GM18951 (cell line): ENCODE data around the gene WDFY2.

Experiments
- POLR2A ChIP-seq: IDR thresholded peaks from 4 replicates; pipeline ENCODE4 v1.6.1; 2011; ENCODE audit warnings: mild to moderate bottlenecking; ENCODE audit not compliant: insufficient read length, insufficient read depth; ENCODE audit errors: extremely low read depth
- in situ Hi-C: fragments of 300-500 bp; cut with MboI; formaldehyde crosslinking; loops from one replicate; pipeline ENCODE4 v1.12.0; 2022; ENCODE audit warnings: low sequenced_read_pairs, mixed read lengths, inconsistent platforms; ENCODE audit not compliant: unreplicated experiment

WDFY2 gene

GRCh38 chr13:51663973-51664957 is 80.0 kb downstream of the WDFY2 start:
- TF ChIP-seq POLR2A: no peak
- in situ Hi-C loops: no loop called here

DNA sequence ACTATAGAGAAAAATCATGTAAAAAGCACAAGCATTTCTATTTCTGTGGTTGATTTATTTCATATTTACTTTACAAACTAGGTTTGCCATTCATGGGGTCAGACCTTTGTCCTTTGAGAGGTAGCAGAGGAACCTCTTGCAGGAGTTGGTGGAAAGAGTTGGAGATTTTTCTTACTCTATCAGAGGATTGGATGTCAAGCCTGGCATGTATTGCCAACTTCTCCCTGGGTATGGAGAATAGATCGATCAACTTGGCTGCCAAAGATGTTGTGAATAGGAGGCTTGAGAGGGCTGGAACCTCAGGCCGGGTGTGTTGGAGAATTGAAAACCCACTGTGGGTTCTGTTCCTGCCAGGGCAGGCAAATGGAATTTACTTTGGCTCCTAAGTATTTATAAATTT is 81.2 kb downstream of the WDFY2 start:
- in situ Hi-C loops: no loop called here

GRCh38 chr13:51666374-51666773 is 82.1 kb downstream of the WDFY2 start:
- no peak for TF ChIP-seq POLR2A
- in situ Hi-C loops: no loop called here

More for the DNA sequence above, 81.2 kb downstream of the WDFY2 start:
- TF ChIP-seq POLR2A: no peak

DNA sequence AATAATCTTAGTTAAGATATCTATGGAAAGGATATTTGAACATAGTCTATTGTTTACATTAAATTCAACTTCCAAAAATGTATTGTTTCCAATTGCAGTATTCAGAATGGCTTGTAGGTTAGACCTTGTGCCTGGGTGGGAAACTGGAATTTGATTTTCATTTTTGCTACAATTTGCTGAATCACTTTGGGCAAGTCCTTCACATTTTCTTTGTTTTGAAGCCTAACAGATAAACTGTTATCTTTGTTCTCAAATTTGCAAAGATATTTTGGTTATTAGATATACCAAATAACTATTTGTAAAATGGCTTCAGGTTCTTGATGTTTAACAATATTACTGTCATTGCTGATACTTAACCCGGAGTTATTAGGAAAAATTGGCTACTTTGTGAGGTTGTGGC is 82.6 kb downstream of the WDFY2 start:
- TF ChIP-seq POLR2A: no peak
- in situ Hi-C loops: no loop called here

DNA sequence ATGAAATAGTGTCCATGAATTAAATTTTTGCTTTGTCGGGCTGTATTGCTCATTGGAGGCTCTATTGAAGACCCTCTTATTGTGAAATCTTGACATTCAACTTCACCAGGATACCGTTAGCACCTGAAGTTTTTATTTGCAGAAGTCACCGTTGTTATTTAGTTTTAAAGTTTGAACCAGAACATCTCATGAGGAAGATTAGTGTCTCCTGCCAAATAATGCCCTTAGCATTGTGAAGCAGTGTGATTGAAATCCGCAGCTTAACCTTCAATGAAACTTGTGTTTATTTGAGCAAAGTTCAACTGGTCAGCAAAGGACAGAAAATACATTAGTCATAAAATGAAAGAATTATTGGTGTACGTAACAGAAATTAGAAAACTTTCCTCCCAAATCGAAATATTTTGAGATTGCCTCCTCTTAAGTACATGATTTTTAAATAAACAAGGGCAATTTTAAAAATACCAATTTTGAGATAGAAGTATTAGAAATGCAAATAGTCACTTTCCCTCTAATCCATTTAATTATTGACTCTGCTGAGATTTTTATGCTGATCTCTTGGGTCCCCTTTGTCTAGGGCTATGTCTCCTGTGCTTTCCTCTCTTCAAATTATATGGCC is 84.4 kb downstream of the WDFY2 start:
- in situ Hi-C loops: no loop called here
- no peak for TF ChIP-seq POLR2A

GRCh38 chr13:51673165-51673564 is 88.9 kb downstream of the WDFY2 start:
- in situ Hi-C loops: no loop called here
- no peak for TF ChIP-seq POLR2A

DNA sequence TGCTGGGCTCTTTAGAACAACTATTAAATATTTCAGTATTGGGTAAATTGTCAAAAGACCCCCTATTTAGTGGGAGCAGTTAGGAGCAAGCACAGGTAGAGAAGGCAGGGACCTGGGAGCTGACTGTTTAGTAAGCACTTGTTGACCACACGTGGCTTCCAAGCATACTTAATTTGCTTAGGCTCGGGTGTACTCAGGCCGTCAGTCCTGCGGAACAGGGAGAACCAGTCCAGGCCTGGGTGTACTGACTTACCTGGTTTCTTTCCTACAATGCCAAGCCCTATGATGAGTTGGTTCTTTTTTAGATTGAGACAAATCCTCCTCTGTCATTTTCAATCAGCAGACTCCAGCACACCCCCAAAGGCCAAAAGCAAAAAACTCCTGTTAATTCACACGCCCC is 90.0 kb downstream of the WDFY2 start:
- TF ChIP-seq POLR2A: no peak
- in situ Hi-C loops: no loop called here

GRCh38 chr13:51675385-51675784 is 91.1 kb downstream of the WDFY2 start:
- in situ Hi-C loops: no loop called here
- no peak for TF ChIP-seq POLR2A

DNA sequence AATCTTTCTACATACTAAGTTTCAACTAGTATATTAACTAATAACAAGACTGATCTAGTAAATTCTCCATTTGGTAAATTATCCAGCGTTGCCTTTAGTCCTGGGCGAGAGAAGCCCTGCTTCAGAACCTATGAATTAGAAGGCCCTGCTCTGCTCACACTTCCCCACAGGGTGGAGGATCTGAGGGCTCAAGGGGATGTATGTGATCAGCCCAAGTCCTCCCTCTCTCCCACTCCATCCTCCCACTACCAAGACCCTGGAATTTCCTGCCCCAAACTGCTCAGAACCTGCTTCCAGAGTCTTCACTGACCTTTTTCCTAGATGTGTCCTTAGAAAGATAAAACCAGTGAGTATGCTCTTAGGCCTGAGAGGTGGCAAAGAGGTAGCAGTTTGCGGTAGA is 91.6 kb downstream of the WDFY2 start:
- no peak for TF ChIP-seq POLR2A
- in situ Hi-C loops: no loop called here

GRCh38 chr13:51676739-51677138 is 92.5 kb downstream of the WDFY2 start:
- no peak for TF ChIP-seq POLR2A
- in situ Hi-C loops: no loop called here

DNA sequence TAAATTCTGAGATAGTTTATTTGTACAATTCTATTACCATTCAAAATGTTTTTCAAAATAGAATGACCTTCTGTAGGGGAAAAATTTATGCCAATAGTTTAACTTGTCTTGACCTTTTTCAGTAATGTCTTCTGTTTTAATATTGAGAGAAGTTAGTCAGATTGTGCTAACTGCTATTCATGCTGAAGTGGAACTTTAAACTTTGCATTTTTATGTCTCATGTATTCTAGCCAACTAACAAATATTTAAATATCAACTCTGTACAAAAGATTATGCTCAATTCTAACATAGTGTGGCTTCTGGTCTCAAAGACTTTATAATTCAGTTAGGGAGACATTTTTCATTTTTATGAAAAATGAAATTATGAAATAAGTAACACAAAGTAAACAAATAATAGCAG is 94.2 kb downstream of the WDFY2 start:
- in situ Hi-C loops: no loop called here
- TF ChIP-seq POLR2A: no peak

DNA sequence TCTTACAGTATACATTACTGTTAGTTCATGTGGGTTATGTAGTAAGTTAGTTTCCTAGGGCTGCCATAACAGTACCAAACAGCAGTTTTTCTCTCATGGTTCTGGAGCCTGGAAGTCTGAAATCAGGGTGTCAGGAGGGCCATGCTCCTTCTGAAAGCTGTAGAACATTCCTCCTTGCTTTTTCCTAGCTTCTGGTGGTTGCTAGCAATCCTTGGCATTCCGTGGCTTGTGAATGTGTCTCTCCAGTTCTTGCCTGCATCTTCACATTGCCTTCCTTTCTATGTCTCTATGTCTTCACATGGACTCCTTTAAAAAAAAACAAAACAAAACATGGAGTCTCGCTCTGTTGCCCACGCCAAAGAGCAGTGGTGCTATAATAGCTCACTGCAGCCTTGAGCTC is 95.4 kb downstream of the WDFY2 start:
- no peak for TF ChIP-seq POLR2A

DNA sequence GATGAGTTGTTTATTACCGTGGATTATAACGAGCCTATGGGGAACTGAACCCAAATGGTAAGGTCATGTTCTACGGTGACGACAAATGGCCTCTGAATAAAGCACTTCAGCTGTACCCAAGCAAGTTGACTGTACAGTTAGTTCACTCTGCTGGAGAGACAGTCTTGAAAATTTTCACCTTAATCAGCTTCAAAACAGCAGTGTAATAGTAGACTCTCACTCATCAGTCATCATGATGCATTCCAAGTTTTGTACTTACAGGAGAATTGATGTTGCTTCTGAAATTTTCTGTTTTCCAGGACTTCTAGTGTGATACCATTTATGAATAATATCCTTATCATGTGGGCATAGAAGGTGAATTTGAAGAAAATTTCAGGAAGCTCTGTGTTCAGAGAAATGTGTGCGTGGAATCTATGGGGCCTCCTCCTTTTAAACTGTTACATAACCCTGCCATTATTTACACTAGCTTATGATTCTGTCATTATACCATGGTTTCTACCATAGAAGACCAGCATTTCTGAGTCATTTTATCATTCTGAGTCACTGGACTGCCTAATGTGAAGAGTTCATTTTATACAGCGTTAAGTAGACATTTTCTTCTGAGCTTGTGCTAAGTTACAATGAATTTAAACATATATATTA is 96.9 kb downstream of the WDFY2 start:
- no peak for TF ChIP-seq POLR2A
- in situ Hi-C loops: no loop called here

More for the DNA sequence above, 95.4 kb downstream of the WDFY2 start:
- in situ Hi-C loops: no loop called here

DNA sequence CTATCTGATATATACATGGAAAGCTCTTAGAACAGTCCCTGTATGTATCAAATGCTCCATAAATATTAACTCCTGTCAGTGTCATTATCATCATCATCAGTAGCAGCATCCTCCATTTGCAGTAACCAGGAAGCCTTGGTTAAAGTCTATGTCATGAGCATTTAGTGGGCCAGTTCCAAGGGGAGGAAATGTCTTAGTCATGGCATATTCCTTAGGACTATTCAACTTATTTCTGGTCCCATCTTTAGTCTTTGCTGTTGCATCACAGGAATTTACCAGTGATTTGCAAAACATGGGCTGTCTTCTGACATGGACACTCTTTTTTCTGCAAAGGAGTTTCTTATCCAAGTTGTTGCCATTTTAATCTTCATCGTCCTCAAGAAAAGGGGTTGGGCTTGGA is 98.4 kb downstream of the WDFY2 start:
- in situ Hi-C loops: no loop called here
- TF ChIP-seq POLR2A: no peak

GRCh38 chr13:51683597-51683996 is 99.3 kb downstream of the WDFY2 start:
- no peak for TF ChIP-seq POLR2A
- in situ Hi-C loops: no loop called here
